Measurements from ENCODE around the gene SVBP. TPM values are rescaled to one million over a fixed set of nuclear protein-coding genes. Genes with fewer than 3 reads are reported as not detected.

SVBP gene
- total RNA-seq, 1 donor from 2014 or later = 47.5 TPM

DNA sequence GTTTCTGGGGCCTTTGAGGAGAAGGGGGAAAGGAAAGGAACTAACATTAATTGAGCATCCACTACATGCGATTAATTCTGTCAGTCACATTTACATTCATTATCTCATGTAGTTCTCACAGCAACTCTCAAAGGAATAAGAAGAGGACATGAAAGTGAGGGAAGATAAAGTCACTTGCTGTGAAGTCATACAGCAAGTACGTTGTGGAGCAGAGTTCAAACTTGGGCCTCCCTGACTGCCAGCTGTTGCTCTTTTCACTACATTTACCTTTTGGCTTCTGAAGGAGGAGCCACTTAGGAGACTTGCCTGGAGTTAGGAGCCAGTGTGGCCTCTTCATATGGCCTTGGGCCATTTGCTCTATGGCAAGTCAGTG is 35.4 kb upstream of the SVBP start:
- TF ChIP-seq, protein P1, sequence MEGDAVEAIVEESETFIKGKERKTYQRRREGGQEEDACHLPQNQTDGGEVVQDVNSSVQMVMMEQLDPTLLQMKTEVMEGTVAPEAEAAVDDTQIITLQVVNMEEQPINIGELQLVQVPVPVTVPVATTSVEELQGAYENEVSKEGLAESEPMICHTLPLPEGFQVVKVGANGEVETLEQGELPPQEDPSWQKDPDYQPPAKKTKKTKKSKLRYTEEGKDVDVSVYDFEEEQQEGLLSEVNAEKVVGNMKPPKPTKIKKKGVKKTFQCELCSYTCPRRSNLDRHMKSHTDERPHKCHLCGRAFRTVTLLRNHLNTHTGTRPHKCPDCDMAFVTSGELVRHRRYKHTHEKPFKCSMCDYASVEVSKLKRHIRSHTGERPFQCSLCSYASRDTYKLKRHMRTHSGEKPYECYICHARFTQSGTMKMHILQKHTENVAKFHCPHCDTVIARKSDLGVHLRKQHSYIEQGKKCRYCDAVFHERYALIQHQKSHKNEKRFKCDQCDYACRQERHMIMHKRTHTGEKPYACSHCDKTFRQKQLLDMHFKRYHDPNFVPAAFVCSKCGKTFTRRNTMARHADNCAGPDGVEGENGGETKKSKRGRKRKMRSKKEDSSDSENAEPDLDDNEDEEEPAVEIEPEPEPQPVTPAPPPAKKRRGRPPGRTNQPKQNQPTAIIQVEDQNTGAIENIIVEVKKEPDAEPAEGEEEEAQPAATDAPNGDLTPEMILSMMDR (conservative IDR thresholded peaks at IDR 0.05; ENCODE audit: low read depth, low read length) = no peak
- no peak for DNase-seq (ENCODE audit: low read depth)
- H3K4me3 ChIP-seq (ENCODE audit: low read depth, low read length) = no peak overlapping the region

DNA sequence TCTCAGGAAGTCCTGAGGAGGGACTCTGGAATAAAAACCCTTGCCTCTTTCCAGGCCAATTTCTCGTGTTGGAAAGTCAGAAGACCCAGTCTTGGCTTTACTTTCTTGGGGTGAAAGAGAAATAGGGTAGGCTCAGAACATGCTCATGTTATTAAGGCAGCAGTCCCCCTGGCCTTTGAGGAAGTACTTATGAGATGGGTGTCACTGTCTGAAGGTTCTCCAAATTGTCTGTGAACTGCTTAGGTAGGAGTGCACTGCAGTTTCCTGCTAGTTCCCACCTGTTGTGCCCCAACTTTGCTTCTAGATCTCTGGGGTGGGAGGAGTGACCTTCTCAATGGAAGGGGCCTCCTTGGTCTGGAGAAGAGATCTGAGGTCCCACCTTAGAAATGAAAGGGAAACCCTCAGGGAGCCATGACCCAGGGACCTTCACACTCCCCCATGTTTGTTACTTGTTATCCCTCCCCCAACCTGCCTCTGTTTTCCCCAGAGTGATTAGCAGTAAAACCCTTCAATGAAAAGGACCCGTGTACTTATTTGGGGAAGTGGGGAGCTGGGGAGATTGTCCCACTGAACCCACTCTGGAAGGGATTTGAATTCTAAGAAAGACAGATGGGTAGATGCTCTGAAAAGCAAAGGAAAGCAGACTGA is 34.9 kb upstream of the SVBP start:
- H3K4me3 ChIP-seq (ENCODE audit: low read depth, low read length) = no peak overlapping the region
- DNase-seq (ENCODE audit: low read depth) = no peak
- TF ChIP-seq, protein P1 (conservative IDR thresholded peaks at IDR 0.05; ENCODE audit: low read depth, low read length) = no peak

DNA sequence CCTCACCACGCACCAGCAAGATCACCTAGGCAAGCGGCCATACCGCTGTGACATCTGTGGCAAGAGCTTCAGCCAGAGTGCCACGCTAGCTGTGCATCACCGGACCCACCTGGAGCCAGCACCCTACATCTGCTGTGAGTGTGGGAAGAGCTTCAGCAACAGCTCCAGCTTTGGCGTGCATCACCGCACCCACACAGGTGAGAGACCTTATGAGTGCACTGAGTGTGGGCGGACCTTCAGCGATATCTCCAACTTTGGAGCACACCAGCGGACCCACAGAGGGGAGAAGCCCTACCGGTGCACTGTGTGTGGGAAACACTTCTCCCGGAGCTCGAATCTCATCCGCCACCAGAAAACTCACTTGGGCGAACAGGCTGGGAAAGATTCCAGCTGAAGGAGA is 34.2 kb upstream of the SVBP start:
- no peak for DNase-seq (ENCODE audit: low read depth)
- TF ChIP-seq, protein P1 (conservative IDR thresholded peaks at IDR 0.05; ENCODE audit: low read depth, low read length) = no peak
- no peak overlapping the region for H3K4me3 ChIP-seq (ENCODE audit: low read depth, low read length)

DNA sequence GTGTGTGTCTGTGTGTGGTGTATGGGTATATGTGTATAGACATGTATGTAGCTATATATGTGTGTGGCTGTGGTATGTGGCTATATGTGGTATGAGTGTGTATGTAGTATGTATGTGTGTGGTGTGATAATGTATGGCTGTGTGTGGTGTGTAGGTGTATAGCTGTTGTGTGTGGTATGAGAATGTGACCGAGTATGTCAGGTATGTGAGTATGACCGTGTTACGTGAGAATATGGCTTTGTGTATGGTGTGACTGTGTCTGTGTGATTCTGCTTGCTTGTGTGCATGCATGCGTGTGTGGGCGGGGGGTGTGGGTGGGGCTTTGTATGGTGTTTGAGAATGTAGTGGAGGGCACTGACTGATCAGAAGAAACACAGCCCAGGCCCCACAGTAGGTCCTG is 32.7 kb upstream of the SVBP start:
- TF ChIP-seq, protein P1 (conservative IDR thresholded peaks at IDR 0.05; ENCODE audit: low read depth, low read length) = no peak
- no peak overlapping the region for H3K4me3 ChIP-seq (ENCODE audit: low read depth, low read length)
- DNase-seq (ENCODE audit: low read depth) = no peak

DNA sequence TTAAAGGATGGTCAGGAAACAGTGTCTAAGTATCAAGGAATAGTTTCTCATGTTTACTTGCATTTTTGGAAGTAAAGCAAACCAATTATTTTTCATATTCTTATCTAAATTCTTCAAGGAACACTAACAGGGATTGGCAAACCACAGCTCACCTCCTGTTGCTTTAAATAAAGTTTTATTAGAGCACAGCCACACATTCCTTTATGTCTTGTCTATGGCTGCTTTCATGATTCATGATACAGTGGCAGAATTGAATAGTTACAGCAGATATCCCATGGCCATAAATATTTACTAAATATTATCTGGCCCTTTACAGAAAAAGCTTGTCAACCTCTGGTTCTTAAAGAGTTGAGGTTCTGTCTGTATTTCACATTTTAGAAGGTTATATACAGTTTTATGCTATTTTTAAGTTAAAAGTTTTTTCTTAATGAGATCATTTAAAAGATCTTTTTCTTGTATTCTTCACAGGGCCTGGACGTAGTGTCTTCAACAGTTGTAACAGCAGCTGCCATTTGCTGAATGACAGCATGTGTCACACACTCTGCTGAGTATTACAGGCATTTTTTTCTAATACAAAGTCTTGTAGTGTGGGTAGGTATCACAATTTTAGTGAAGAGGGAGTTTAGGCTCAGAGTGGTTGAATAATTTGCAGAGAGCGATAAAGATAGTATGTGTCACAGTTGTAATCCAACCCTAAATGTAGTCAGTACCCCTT is 31.8 kb upstream of the SVBP start:
- H3K4me3 ChIP-seq (ENCODE audit: low read depth, low read length) = no peak overlapping the region
- TF ChIP-seq, protein P1 (conservative IDR thresholded peaks at IDR 0.05; ENCODE audit: low read depth, low read length) = no peak
- no peak for DNase-seq (ENCODE audit: low read depth)

DNA sequence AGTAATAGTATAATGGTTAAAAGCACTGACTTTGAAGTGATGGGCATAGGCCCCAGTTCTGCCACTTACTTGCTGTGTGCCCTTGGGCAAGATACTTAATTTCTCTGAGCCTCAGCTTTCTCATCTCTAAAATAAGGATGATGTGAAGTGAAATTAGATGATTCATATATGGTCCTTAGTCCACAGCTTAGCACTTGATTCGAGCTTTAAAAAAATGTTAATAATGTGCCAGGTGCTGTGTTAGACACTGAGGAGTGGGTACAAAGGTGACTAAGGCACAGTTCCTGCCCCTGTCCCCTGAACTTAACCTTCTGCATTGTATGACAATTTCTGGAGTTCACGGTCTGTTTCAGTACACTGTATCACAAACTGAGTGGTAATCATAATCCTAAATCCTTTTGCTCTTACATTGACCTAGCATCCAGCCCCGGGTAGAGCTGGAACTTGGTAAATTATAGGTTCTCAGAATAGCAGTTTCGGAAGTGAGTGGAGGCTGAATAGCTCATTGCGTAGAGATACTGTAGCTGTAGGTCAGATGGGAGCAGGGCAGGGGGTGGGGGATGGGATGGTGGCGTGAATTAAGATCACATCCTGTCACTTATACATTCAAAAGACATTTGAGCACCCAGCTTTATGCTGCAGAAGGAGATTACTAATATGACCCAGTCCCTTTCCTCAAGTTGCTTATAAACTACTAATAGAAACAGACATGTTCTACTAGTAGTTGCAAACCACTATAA is 30.7 kb upstream of the SVBP start:
- peak overlapping the region; percentile 93 for H3K4me3 ChIP-seq (ENCODE audit: low read depth, low read length)
- DNase-seq (ENCODE audit: low read depth) = no peak
- TF ChIP-seq, protein P1 (conservative IDR thresholded peaks at IDR 0.05; ENCODE audit: low read depth, low read length) = no peak
